DOHH2 (cell line): ENCODE results near the gene EPB41L1.

Experiments
- EZH2phosphoT487 ChIP-seq: fragments of 200-600 bp; sonication (generic); IDR thresholded peaks from 2 replicates; pipeline ENCODE4 v1.6.1; 2017; ENCODE audit warnings: borderline replicate concordance, mild to moderate bottlenecking, antibody characterized with exemption, low read length, moderate library complexity, mixed read lengths
- TF ChIP-seq, protein P1 (sequence below): fragments of 200-600 bp; sonication (generic); IDR thresholded peaks from one replicate; pipeline ENCODE4 v1.5.1; 2014; ENCODE audit warnings: antibody characterized with exemption, mild to moderate bottlenecking, low read depth, low read length; ENCODE audit not compliant: poor library complexity, severe bottlenecking

DNA sequence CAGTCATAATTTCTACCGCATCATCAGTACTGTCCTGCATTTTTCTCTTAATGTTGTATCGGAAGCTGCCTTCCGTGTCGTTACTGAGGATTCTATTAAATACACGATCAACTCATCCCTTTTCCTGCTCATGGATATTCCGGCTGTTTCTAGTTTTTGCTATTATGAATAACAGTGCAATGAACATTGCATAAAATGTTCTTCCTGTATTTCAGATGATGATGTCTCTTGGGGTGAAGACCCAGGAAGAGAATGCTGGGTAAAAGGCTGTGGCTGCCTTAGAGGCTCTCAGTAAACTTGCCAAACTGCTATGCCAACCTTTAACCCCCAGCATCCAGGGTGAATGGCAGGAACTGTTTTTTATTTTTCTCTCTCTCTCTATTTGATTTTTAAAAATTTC, 24.1 kb upstream of the EPB41L1 start:
- TF ChIP-seq, protein P1, sequence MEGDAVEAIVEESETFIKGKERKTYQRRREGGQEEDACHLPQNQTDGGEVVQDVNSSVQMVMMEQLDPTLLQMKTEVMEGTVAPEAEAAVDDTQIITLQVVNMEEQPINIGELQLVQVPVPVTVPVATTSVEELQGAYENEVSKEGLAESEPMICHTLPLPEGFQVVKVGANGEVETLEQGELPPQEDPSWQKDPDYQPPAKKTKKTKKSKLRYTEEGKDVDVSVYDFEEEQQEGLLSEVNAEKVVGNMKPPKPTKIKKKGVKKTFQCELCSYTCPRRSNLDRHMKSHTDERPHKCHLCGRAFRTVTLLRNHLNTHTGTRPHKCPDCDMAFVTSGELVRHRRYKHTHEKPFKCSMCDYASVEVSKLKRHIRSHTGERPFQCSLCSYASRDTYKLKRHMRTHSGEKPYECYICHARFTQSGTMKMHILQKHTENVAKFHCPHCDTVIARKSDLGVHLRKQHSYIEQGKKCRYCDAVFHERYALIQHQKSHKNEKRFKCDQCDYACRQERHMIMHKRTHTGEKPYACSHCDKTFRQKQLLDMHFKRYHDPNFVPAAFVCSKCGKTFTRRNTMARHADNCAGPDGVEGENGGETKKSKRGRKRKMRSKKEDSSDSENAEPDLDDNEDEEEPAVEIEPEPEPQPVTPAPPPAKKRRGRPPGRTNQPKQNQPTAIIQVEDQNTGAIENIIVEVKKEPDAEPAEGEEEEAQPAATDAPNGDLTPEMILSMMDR, result no peak
- no peak for TF ChIP-seq EZH2phosphoT487
